ENCODE results near the gene MSN. TPM values are rescaled to one million over a fixed set of nuclear protein-coding genes. Genes with fewer than 3 reads are reported as not detected.

Gene MSN
- total RNA-seq, 1 donor from 2014 or later, result 72.3 TPM

DNA sequence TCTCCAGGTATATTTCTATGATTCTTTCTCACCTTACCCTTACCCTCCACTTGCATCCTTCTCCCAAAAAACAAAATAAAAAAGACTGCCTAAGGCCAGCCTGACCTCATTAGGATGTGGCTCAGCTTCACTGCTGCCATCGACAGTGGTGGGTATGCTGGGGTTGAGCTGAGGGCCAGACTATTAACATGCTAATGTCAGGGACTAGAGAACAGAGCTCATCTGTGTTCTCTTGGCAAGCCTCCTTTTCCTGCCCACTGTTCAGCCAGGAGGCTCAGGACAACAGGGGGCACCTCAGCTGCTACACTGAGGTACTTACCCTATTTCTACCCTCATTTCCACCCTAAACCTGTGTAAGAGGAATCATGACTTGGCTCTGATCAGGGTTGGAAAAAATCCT, 59.3 kb downstream of the MSN start:
- Mint-ChIP-seq H3K27me3 (ENCODE audit: unreplicated experiment) (no peaks in the 10 kb centered on the region), H3K36me3 (ENCODE audit: unreplicated experiment) (no peaks in the 10 kb centered on the region), H3K27ac (ENCODE audit: unreplicated experiment) (no peak overlapping the region), H3K4me3 (ENCODE audit: unreplicated experiment) (no peak overlapping the region), H3K9me3 (ENCODE audit: unreplicated experiment) (peaks cover 6% of the 10 kb centered on the region), H3K4me1 (ENCODE audit: low read depth, unreplicated experiment) (no peaks in the 10 kb centered on the region)
- no peak for DNase-seq
- TF ChIP-seq, protein P1, sequence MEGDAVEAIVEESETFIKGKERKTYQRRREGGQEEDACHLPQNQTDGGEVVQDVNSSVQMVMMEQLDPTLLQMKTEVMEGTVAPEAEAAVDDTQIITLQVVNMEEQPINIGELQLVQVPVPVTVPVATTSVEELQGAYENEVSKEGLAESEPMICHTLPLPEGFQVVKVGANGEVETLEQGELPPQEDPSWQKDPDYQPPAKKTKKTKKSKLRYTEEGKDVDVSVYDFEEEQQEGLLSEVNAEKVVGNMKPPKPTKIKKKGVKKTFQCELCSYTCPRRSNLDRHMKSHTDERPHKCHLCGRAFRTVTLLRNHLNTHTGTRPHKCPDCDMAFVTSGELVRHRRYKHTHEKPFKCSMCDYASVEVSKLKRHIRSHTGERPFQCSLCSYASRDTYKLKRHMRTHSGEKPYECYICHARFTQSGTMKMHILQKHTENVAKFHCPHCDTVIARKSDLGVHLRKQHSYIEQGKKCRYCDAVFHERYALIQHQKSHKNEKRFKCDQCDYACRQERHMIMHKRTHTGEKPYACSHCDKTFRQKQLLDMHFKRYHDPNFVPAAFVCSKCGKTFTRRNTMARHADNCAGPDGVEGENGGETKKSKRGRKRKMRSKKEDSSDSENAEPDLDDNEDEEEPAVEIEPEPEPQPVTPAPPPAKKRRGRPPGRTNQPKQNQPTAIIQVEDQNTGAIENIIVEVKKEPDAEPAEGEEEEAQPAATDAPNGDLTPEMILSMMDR (IDR thresholded peaks at IDR 0.05; ENCODE audit: partially characterized antibody, unreplicated experiment), result no peak

DNA sequence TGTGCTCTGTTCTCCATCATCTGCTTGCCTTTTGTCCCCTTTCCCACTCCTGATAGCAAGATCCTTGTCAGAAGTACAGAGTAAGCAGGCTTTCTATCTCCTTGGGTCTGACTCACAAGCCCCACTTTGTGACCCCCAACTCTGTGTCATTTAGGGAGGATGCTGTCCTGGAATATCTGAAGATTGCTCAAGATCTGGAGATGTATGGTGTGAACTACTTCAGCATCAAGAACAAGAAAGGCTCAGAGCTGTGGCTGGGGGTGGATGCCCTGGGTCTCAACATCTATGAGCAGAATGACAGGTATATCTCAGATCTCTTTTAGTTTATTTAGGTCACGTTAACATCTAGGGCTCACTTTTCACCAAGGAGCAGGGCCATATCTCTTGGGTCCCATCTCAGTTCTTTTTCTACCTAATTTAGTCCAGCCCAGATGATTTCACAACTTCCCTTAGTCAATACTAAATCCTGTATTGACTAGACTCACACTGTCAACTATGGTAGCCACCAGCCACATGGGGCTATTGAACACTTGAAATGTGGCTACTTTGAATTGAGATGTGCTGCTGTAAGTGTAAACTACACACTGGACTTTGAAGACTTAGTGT, 64.3 kb downstream of the MSN start:
- peaks cover 2% of the 10 kb centered on the region for H3K27me3 Mint-ChIP-seq (ENCODE audit: unreplicated experiment)

DNA sequence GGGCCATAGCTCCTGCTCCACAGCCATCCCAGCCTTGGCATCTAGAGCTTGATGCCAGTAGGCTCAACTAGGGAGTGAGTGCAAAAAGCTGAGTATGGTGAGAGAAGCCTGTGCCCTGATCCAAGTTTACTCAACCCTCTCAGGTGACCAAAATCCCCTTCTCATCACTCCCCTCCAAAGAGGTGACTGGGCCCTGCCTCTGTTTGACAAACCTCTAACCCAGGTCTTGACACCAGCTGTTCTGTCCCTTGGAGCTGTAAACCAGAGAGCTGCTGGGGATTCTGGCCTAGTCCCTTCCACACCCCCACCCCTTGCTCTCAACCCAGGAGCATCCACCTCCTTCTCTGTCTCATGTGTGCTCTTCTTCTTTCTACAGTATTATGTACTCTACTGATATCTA, 73.5 kb downstream of the MSN start:
- no peak for DNase-seq
- no peak overlapping the region for H3K4me3 Mint-ChIP-seq (ENCODE audit: unreplicated experiment)
- H3K27me3 Mint-ChIP-seq (ENCODE audit: unreplicated experiment), result peaks cover 5% of the 10 kb centered on the region
- TF ChIP-seq, protein P1 (IDR thresholded peaks at IDR 0.05; ENCODE audit: partially characterized antibody, unreplicated experiment), result no peak
- no peaks in the 10 kb centered on the region for H3K36me3 Mint-ChIP-seq (ENCODE audit: unreplicated experiment)
- no peaks in the 10 kb centered on the region for H3K4me1 Mint-ChIP-seq (ENCODE audit: low read depth, unreplicated experiment)
- H3K9me3 Mint-ChIP-seq (ENCODE audit: unreplicated experiment), result peaks cover 4% of the 10 kb centered on the region
- no peak overlapping the region for H3K27ac Mint-ChIP-seq (ENCODE audit: unreplicated experiment)

More for the DNA sequence above, 64.3 kb downstream of the MSN start:
- H3K27ac Mint-ChIP-seq (ENCODE audit: unreplicated experiment), result no peak overlapping the region
- H3K36me3 Mint-ChIP-seq (ENCODE audit: unreplicated experiment), result no peaks in the 10 kb centered on the region
- TF ChIP-seq, protein P1 (IDR thresholded peaks at IDR 0.05; ENCODE audit: partially characterized antibody, unreplicated experiment), result no peak
- no peak overlapping the region for H3K4me3 Mint-ChIP-seq (ENCODE audit: unreplicated experiment)
- no peak for DNase-seq
- no peaks in the 10 kb centered on the region for H3K4me1 Mint-ChIP-seq (ENCODE audit: low read depth, unreplicated experiment)
- H3K9me3 Mint-ChIP-seq (ENCODE audit: unreplicated experiment), result peaks cover 2% of the 10 kb centered on the region

DNA sequence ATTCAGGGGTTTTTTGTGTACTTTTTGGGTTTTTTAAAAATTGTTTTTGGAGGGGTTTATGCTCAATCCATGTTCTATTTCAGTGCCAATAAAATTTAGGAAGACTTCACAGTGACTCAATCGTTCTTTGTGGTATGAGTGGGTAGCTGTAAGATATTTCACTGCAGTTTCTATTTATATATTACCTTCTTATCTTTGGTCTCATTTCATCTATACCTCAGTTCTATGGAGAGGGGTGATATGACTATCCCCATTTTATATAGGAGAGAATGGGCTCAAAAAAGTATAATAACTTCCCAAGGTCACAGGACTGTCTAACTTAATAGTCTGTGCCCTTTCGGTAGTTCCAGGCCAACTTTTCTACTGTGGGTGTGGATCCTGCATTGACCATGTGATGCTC, 74.4 kb downstream of the MSN start:
- Mint-ChIP-seq H3K4me1 (ENCODE audit: low read depth, unreplicated experiment) (no peaks in the 10 kb centered on the region), H3K27ac (ENCODE audit: unreplicated experiment) (no peak overlapping the region), H3K36me3 (ENCODE audit: unreplicated experiment) (no peaks in the 10 kb centered on the region), H3K9me3 (ENCODE audit: unreplicated experiment) (peaks cover 1% of the 10 kb centered on the region), H3K4me3 (ENCODE audit: unreplicated experiment) (no peak overlapping the region), H3K27me3 (ENCODE audit: unreplicated experiment) (peaks cover 3% of the 10 kb centered on the region)
- no peak for DNase-seq
- TF ChIP-seq, protein P1 (IDR thresholded peaks at IDR 0.05; ENCODE audit: partially characterized antibody, unreplicated experiment), result no peak

DNA sequence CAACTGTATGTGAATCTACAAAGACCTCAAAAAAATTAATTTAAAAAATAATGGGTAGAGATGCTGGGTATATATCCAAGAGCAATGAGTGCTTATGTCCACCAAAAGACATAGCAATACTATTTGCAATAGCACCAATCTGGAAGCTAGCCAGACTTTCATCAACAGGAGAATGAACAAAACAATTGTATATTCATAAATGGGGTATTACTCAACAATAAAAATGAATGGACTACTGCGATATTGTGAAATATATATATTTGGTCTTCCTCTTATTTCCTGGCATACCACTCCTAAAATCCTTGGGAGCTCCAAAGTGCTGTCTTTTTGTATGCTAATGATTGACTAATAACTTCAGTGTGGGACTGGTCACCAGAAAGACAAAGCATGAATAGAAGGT, 77.5 kb downstream of the MSN start:
- Mint-ChIP-seq H3K4me1 (ENCODE audit: low read depth, unreplicated experiment) (no peaks in the 10 kb centered on the region), H3K4me3 (ENCODE audit: unreplicated experiment) (no peak overlapping the region), H3K27ac (ENCODE audit: unreplicated experiment) (no peak overlapping the region), H3K36me3 (ENCODE audit: unreplicated experiment) (no peaks in the 10 kb centered on the region), H3K27me3 (ENCODE audit: unreplicated experiment) (peaks cover 3% of the 10 kb centered on the region), H3K9me3 (ENCODE audit: unreplicated experiment) (peaks cover 1% of the 10 kb centered on the region)
- DNase-seq, result no peak
- TF ChIP-seq, protein P1 (IDR thresholded peaks at IDR 0.05; ENCODE audit: partially characterized antibody, unreplicated experiment), result no peak

Measured in glutamatergic neuron (in vitro differentiated cells).